IPS DF 6.9 (cell line): ENCODE measurements around the gene HSD3B7.
"Not testable (repeated sequence)": the region's sequence is repeated elsewhere in the genome, so short reads cannot be mapped to it uniquely, and the experiment has no call there.

Experiments
- DNase-seq: peaks from one replicate; pipeline ENCODE4 v3.0.0-alpha.2; 2013; ENCODE audit warnings: low read depth, low spot score
- H3K27ac ChIP-seq: one replicate; pipeline ENCODE4 v1.5.1; 2013; ENCODE audit warnings: low read length, control low read depth
- H3K27me3 ChIP-seq: 2 replicates; pipeline ENCODE4 v1.6.1; 2013; ENCODE audit warnings: mild to moderate bottlenecking, low read length; ENCODE audit not compliant: control insufficient read depth, insufficient read depth
- H3K36me3 ChIP-seq: 2 replicates; pipeline ENCODE4 v1.6.1; 2013; ENCODE audit warnings: low read length; ENCODE audit not compliant: control insufficient read depth, insufficient read depth
- H3K4me1 ChIP-seq: 2 replicates; pipeline ENCODE4 v1.6.1; 2013; ENCODE audit warnings: low read length; ENCODE audit not compliant: control insufficient read depth, insufficient read depth
- H3K4me3 ChIP-seq: 2 replicates; pipeline ENCODE4 v1.5.1; 2013; ENCODE audit warnings: mild to moderate bottlenecking, low read length
- H3K9me3 ChIP-seq: 2 replicates; pipeline ENCODE4 v1.6.1; 2013; ENCODE audit warnings: low read length, inconsistent platforms; ENCODE audit not compliant: control insufficient read depth, insufficient read depth
- WGBS: extraction: QIAGEN DNeasy Blood & Tissue Kit; methylation state at CpG from one replicate; pipeline ENCODE4 v1.1.7; 2013; ENCODE audit warnings: mixed read lengths, missing lambda C conversion rate; ENCODE audit not compliant: insufficient read length, insufficient coverage; 5-methylcytosine and 5-hydroxymethylcytosine counted together

Gene HSD3B7

DNA sequence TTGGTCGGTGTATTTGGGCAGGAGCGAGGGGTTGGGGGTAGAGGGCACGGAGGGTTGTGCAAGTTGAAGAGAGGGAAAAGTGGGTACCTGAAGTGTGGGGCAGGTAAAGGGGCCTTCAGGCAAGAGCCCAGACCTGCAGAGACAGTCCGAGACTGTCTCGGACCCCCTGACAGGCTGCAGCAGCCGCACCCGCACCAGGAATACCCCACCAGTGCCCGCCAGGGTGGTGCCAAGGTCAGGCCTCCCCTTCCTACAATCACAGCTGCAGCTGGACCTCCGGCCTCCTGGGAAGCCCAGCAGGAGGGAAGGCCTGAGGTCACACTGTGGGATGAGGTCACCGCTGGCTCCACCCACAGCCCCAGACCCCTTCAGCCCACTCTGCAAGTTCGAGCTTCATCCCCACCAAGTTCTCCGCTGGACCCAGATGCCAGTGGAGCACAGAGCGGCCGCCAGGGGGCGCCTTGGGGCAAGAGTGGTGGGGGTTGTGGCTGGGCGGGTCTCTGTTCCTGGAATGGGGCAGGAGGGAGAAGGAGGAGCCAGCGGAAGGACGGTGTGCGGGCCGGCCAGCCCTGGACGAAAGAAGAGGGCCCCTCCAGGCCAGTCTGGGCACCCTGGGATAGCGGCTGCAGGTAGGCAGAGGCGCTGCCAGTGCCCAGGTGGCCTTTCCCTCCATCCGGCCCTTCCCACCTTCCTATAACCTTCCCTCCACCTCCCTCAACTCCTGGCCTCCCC is at the start of gene HSD3B7:
Gene HSD3B7, plus strand, starts transcription at position 539 of the 732 bp plus-strand sequence. CDS start 452 bp downstream, outside the sequence.
- H3K4me1 ChIP-seq, result peaks cover 2% of the 10 kb centered on the region; the same call in 1 of the 2 replicates
- H3K9me3 ChIP-seq, result no peaks in the 10 kb centered on the region
- H3K36me3 ChIP-seq, result peaks cover 17% of the 10 kb centered on the region
- H3K27me3 ChIP-seq, result no peaks in the 10 kb centered on the region
- H3K4me3 ChIP-seq, result no peak within 1 kb of the TSS; the same call in 1 of the 2 replicates
- no CpG with 5 or more reads among the region's 24 CpGs for WGBS
- H3K27ac ChIP-seq, result no peak within 1 kb of the TSS
- peak; percentile 79 for DNase-seq

DNA sequence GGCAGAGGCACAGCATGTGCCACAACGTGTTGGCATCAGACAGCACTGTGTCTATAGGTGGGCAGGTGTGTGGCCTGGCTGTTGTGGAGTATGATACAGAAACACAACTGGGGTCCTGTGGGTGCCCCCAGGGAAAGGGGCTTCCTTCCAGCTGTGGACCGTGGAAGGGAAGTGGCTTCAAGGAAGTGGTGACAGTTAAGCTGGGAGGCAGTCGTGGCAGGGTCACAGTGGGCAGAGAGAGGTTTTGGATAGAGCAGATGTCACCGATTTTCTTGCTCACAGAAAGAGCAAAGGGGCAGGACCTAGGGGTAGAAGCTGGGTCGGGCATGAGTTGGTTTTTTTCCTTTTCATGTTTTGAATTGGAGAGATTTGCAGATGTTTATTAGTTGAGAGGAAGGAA is 47.3 kb upstream of the HSD3B7 start:
- Histone ChIP-seq H3K9me3 (no peaks in the 10 kb centered on the region), H3K4me3 (no peak overlapping the region), H3K27ac (no peak overlapping the region), H3K36me3 (peaks cover 8% of the 10 kb centered on the region; the same call in 1 of the 2 replicates), H3K27me3 (no peaks in the 10 kb centered on the region), H3K4me1 (peaks cover 3% of the 10 kb centered on the region; the same call in 1 of the 2 replicates)
- WGBS, result no CpG with 5 or more reads among the region's 5 CpGs
- no peak for DNase-seq

DNA sequence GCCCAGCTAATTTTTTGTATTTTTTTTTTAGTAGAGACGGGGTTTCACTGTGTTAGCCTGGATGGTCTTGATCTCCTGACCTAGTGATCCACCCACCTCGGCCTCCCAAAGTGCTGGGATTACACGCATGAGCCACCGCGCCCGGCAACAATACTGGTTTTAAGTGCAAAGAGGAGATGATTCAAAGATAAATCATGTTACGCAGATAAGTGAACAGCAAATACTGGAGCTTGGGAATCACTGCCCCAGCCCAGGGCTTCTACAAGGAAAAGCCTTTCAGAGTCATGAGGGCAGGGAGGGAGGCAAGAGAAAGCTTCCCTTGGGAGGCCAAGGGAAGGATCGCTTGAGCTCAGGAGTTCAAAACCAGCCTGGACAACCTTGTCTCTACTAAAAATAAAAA is 45.4 kb upstream of the HSD3B7 start:
- H3K9me3 ChIP-seq, H3K4me1 ChIP-seq, H3K27ac ChIP-seq, DNase-seq, H3K27me3 ChIP-seq, H3K4me3 ChIP-seq: not testable (repeated sequence)
- peaks cover 14% of the 10 kb centered on the region for H3K36me3 ChIP-seq
- no CpG with 5 or more reads among the region's 8 CpGs for WGBS

DNA sequence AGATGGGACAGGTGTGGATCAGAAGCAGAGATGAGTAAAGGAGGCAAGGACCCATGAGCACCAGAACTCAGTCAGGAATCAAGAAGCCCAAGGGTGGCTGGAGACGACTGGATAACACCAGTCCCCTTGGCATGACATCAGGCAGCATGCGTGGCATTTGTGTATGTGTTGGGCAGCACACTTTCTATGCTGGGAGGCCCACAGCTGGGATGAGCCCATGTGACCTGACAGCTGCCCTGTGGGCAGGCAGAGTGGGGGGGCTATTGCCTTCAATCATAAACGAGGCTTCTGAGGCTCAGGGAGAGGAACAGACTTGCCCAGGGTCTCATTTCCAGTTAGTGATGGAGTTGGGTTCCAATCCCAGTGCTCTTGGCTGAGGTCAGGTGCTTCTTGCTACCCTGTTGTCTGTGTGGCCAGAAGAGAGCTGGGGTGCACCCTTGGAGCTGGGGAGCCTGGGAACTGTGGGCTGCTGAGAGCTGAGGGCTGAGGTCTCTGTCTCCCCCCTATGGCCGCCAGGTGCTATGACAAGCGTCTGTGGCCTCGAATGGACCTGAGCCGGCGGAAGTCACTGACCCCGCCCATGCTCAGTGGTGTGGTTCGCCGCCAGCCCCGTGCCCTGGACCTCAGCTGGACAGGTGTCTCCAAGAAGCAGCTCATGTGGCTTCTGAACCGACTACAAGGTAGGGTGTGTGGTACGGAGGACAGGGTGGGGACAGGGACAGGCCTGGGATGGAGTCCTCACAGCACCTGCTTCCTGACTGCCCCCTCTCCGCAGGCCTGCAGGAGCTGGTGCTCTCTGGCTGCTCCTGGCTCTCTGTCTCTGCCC is 43.2 kb upstream of the HSD3B7 start:
- Histone ChIP-seq H3K27ac (no peak overlapping the region), H3K4me1 (peaks cover 6% of the 10 kb centered on the region), H3K27me3 (no peaks in the 10 kb centered on the region), H3K36me3 (peaks cover 11% of the 10 kb centered on the region), H3K9me3 (no peaks in the 10 kb centered on the region), H3K4me3 (no peak overlapping the region)
- no CpG with 5 or more reads among the region's 15 CpGs for WGBS
- no peak for DNase-seq

DNA sequence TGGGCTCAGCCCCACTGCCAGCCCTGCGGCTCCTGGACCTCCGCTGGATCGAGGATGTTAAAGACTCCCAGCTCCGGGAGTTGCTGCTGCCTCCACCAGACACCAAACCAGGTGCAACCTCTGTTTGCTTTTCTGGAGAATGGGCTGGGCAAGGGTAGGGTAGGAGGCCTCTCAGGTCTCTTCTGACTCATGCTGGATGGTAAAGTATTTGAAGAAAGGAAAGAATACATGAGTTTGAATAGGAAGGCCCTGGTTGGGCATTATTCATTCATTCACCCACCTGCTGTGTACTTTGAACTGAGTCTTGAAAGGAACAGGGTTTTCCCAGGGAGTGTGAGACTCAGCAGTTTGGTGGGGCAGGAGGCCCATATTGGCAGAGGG is 42.6 kb upstream of the HSD3B7 start:
- WGBS, result no CpG with 5 or more reads among the region's 4 CpGs
- DNase-seq, result no peak
- H3K4me1 ChIP-seq, result peaks cover 8% of the 10 kb centered on the region
- H3K9me3 ChIP-seq, result no peaks in the 10 kb centered on the region
- no peak overlapping the region for H3K27ac ChIP-seq
- peaks cover 12% of the 10 kb centered on the region for H3K36me3 ChIP-seq
- no peaks in the 10 kb centered on the region for H3K27me3 ChIP-seq
- no peak overlapping the region for H3K4me3 ChIP-seq

DNA sequence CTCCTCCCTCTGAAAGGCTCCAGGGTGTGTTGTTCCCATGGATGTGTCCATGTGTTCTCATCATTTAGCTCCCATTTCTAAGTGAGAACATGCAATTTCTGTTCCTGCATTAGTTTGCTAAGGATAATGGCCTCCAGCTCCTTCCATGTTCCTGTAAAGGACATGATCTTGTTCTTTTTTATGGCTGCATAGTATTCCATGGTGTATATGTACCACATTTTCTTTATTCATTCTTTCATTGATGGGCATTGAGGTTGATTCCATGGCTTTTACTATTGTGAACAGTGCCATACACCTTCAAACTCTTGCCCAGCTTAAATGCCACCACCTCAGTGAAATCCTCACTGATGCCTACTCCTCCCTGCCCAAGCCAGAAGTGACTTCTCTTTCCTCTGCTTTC is 40.7 kb upstream of the HSD3B7 start:
- Histone ChIP-seq H3K9me3 (no peaks in the 10 kb centered on the region), H3K4me3 (no peak overlapping the region), H3K27ac (no peak overlapping the region), H3K27me3 (no peaks in the 10 kb centered on the region), H3K4me1 (peaks cover 8% of the 10 kb centered on the region), H3K36me3 (peaks cover 12% of the 10 kb centered on the region)
- DNase-seq, result no peak

DNA sequence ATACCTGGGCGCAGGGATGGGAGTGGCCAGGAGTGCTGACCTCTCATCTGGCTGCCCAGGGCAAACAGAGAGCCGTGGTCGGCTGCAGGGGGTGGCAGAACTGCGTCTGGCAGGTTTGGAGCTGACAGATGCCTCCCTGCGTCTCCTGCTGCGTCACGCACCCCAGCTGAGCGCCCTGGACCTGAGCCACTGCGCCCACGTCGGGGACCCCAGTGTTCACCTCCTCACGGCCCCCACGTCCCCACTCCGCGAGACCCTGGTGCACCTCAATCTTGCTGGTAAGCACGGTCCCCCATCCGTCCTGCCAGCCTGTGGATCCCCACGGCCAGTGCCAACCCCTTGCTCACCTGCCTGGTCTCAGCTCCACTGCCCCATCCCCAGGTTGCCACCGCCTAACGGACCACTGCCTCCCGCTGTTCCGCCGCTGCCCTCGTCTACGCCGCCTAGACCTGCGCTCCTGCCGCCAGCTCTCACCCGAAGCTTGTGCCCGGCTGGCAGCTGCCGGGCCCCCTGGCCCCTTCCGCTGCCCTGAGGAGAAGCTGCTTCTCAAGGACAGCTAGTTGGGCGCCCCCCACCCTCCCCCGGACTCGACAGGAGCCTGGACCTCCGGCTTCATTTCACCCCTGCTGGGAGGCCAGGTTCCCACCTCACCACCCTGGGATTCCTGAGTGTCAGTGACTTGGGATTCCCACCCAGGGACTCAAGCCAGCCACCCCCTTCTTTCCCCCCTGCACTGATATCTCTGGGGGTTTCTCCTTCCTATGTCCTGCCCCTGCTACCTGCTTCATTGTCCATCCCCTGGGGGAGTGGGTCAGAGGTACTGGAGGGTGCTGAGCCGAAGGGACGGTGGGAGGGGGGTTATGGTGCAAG is 38.1 kb upstream of the HSD3B7 start:
- no peak for DNase-seq
- peaks cover 11% of the 10 kb centered on the region for H3K4me1 ChIP-seq
- H3K27me3 ChIP-seq, result no peaks in the 10 kb centered on the region
- no peaks in the 10 kb centered on the region for H3K9me3 ChIP-seq
- H3K4me3 ChIP-seq, result no peak overlapping the region
- no peak overlapping the region for H3K27ac ChIP-seq
- peaks cover 12% of the 10 kb centered on the region for H3K36me3 ChIP-seq
- no CpG with 5 or more reads among the region's 38 CpGs for whole genome bisulfite sequencing

DNA sequence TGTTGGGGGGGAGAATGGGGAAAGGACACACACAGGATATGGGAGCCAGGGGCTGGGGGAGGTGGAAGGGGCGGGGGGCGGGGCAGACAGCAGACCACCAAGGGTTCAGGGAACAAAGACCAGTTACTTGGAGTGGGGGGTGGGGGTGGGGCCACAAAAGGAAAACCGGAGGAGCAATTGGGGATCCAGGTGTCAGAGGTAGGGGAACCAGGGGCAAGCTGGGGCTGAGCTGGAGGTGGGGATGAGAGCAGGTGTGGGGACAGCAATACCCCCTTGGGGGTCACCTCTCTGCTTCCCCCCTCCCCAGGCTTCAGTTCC is 37.5 kb upstream of the HSD3B7 start:
- DNase-seq, result no peak
- Histone ChIP-seq H3K27ac (no peak overlapping the region), H3K4me3 (peak overlapping the region; percentile 42; the same call in 1 of the 2 replicates), H3K9me3 (no peaks in the 10 kb centered on the region), H3K27me3 (no peaks in the 10 kb centered on the region), H3K4me1 (peaks cover 8% of the 10 kb centered on the region), H3K36me3 (peaks cover 12% of the 10 kb centered on the region)
- no CpG with 5 or more reads among the region's 3 CpGs for WGBS

DNA sequence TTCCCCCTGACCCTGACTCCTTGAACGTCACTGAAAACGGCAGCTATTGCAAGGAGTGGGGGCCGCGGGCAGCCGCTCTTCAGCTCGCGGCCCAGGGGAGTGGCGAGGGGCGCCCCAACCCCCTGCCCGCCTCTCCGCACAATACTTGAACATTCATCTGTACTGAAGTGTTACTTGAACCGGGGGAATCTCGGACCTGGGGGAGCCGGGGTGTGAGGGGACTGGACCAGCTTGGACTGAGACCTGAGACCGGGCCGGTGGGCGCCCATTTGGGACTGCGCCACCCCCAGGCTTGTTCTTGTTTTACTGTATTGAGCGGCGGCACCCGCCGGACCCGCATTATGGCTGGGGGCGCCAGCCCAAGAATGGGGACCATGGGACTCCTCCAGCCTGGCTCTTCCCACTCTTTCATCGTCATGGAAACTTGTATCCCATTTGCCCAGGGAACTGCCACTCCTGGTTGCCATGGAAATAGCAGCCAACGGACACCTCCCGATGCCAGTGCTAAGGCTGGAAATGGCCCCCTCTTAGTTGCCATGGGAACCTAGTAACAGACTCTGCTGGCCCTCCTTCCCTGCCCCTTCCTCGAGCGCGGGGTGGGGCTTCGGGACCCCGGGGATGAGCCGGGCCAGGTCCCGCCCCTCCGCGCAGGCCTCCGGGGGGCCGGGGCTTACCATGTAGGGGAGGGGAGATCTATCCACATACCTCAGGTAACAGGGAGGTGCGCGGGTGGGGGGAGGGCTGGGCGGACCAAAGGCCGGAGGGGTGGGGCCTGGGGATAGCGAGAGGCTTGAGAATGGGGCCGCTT is 36.9 kb upstream of the HSD3B7 start:
- no CpG with 5 or more reads among the region's 44 CpGs for WGBS
- H3K27ac ChIP-seq, result no peak overlapping the region
- peak; percentile 100 for DNase-seq

More for the DNA sequence above, 36.9 kb upstream of the HSD3B7 start:
- Histone ChIP-seq H3K36me3 (peaks cover 7% of the 10 kb centered on the region), H3K27me3 (no peaks in the 10 kb centered on the region), H3K4me1 (peaks cover 8% of the 10 kb centered on the region), H3K9me3 (no peaks in the 10 kb centered on the region), H3K4me3 (peak overlapping the region; percentile 55; the same call in 1 of the 2 replicates)
